Memory B cell (primary cell): ENCODE measurements around the gene MCU.

Experiments
- ATAC-seq: fragments of 150-1000 bp; cut with Tn5 transposase; 2 replicates; pipeline ENCODE4 v1.10.0; 2021; ENCODE audit warnings: low read depth, mild to moderate bottlenecking, moderate library complexity
- DNase-seq, 2 donors: peaks; one replicate each; pipeline ENCODE4 v3.0.0; 2022; ENCODE audit warnings: low spot score in 2 of 2
- H3K27ac Mint-ChIP-seq: one replicate; pipeline ENCODE4 v1.8.0; 2022; ENCODE audit warnings: mild to moderate bottlenecking, moderate library complexity, mixed read lengths
- H3K27me3 Mint-ChIP-seq: one replicate; pipeline ENCODE4 v1.8.0; 2022; ENCODE audit warnings: mixed read lengths
- H3K36me3 Mint-ChIP-seq: one replicate; pipeline ENCODE4 v1.8.0; 2022; ENCODE audit warnings: mild to moderate bottlenecking, mixed read lengths
- H3K4me1 Mint-ChIP-seq: one replicate; pipeline ENCODE4 v1.8.0; 2022; ENCODE audit warnings: mixed read lengths
- H3K4me3 Mint-ChIP-seq: one replicate; pipeline ENCODE4 v1.8.0; 2022; ENCODE audit warnings: mild to moderate bottlenecking, moderate library complexity, mixed read lengths
- H3K9me3 Mint-ChIP-seq: one replicate; pipeline ENCODE4 v1.8.0; 2022; ENCODE audit warnings: mixed read lengths

The MCU gene

GRCh38 chr10:72779874-72780273 lies 87.9 kb downstream of the MCU start:
- peaks cover 5% of the 10 kb centered on the region for H3K4me1 Mint-ChIP-seq
- H3K27ac Mint-ChIP-seq = no peak overlapping the region
- DNase-seq (no peak), ATAC-seq (no peak)
- H3K4me3 Mint-ChIP-seq = no peak overlapping the region
- H3K9me3 Mint-ChIP-seq = peaks cover 4% of the 10 kb centered on the region
- H3K27me3 Mint-ChIP-seq = no peaks in the 10 kb centered on the region
- H3K36me3 Mint-ChIP-seq = peaks cover 6% of the 10 kb centered on the region

DNA sequence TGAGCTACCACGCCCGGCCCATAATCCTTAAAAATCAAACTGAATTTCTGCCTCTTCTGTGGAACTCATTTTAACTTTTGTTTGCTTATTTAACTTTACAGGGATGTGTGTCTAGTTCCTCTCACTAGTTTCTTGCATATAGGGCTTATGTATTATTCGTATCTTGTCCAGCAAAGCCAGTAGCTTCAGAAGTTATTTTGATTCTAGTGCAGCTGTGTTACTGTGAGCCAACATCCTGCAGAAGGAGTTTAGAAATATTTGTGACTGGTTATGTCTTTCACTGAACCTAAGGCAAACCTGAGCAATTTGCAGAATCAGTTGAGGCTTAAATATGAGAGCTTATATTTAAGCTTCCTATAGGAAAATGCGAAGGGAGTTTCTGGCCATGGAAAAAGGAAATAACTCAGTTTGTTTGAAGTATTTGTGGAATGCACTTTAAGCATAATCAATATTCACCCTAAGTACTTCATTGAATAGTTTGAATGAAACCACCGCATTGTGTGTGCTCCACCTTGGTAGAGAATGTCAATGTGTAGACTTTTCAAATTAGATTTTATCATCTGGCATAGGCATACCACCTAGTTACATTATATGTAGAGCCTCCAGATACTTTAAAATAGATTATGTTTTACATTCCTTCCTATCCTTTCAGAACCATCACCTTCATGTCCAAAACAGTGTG lies 90.8 kb downstream of the MCU start:
- H3K4me3 Mint-ChIP-seq = no peak overlapping the region
- no peaks in the 10 kb centered on the region for H3K27me3 Mint-ChIP-seq
- H3K27ac Mint-ChIP-seq = no peak overlapping the region
- no peak for DNase-seq
- H3K36me3 Mint-ChIP-seq = no peaks in the 10 kb centered on the region
- no peaks in the 10 kb centered on the region for H3K9me3 Mint-ChIP-seq
- no peak for ATAC-seq
- H3K4me1 Mint-ChIP-seq = peaks cover 7% of the 10 kb centered on the region

DNA sequence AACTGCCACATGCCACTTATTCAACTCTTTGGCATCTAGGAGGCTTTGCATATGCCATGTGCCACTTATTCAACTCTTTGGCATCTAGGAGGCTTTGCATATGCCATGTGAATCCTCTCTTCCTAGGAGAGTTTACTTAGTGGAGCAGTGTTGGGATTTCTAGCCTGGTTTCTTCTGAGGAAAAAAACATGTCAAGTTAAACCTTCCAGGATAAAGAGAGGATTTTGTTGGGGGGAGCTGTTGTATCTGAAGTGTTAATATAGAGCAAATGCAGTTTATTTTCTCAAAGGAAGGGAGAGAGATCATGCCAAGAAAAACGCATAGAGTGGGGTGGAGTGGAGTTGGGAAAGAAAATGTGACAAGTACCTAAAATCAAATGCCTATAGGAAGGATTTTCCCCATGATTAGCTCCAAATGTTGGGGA lies 91.5 kb downstream of the MCU start:
- ATAC-seq = no peak

DNA sequence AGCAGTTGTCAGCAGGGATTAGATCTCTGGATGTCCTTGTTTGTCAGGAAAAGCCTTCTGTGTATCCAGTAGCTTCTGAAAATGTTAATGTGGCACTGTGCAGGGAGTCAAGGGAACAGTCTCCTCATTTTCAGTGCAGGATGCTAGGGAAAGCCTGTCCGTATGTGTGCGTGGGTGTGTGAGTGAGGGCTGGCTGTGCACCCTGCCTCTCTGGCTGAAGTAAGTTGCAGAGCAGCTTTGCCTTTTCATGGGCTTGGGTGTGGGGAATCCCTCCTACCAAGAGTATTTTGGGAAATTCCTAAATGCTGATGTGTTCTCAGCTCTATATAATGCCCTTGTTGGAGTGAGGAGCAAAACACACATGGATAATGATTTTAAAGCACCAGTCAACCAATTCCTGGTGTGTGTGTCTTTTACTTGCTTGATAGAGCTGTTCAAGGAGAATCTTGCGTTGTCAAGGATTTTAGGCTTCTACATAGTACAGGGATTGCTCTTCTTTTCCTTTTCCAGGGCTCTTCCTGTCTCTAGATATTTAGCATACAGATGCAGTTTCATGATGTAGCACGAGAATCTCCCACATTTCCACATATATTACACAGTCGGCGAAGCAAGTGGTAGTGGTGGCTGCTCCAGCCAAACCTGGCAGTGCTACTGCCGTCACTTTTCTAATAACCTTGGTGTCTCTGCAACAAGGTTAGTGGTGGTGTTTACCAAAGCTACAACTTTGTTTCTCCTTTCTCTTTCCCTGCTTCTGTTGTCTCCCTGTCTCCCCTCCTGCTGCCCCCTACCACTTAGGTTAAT lies 92.8 kb downstream of the MCU start:
- no peak overlapping the region for H3K4me3 Mint-ChIP-seq
- H3K36me3 Mint-ChIP-seq = no peaks in the 10 kb centered on the region
- ATAC-seq (no peak), DNase-seq (no peak)
- no peak overlapping the region for H3K27ac Mint-ChIP-seq
- H3K4me1 Mint-ChIP-seq = peaks cover 13% of the 10 kb centered on the region
- H3K9me3 Mint-ChIP-seq = no peaks in the 10 kb centered on the region
- H3K27me3 Mint-ChIP-seq = no peaks in the 10 kb centered on the region

More for the DNA sequence above, 91.5 kb downstream of the MCU start:
- no peaks in the 10 kb centered on the region for H3K27me3 Mint-ChIP-seq
- no peak overlapping the region for H3K4me3 Mint-ChIP-seq
- no peaks in the 10 kb centered on the region for H3K36me3 Mint-ChIP-seq
- peaks cover 7% of the 10 kb centered on the region for H3K4me1 Mint-ChIP-seq
- no peak overlapping the region for H3K27ac Mint-ChIP-seq
- no peak for DNase-seq
- H3K9me3 Mint-ChIP-seq = no peaks in the 10 kb centered on the region

DNA sequence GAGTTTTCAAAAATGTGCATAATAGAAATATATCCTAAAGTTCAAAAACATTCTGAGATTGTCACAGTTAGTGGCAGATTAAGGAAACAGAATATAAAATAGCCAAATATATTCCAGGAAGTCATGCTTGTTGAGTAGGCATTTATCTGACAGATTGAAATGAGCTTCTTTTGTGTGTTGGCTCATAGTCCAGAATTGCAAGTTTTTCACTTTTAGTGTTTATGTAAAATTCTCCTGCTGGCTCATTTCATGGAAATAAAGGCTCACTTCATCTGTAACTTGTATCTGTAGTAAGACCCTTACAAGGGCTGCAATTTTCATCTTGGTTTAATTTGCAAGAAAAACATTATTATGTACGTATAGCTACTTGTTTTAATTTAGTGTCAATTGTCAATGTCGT lies 93.5 kb downstream of the MCU start:
- Mint-ChIP-seq H3K27ac (no peak overlapping the region), H3K9me3 (no peaks in the 10 kb centered on the region), H3K36me3 (no peaks in the 10 kb centered on the region), H3K4me3 (no peak overlapping the region), H3K27me3 (no peaks in the 10 kb centered on the region), H3K4me1 (peaks cover 13% of the 10 kb centered on the region)
- ATAC-seq (no peak), DNase-seq (no peak)

DNA sequence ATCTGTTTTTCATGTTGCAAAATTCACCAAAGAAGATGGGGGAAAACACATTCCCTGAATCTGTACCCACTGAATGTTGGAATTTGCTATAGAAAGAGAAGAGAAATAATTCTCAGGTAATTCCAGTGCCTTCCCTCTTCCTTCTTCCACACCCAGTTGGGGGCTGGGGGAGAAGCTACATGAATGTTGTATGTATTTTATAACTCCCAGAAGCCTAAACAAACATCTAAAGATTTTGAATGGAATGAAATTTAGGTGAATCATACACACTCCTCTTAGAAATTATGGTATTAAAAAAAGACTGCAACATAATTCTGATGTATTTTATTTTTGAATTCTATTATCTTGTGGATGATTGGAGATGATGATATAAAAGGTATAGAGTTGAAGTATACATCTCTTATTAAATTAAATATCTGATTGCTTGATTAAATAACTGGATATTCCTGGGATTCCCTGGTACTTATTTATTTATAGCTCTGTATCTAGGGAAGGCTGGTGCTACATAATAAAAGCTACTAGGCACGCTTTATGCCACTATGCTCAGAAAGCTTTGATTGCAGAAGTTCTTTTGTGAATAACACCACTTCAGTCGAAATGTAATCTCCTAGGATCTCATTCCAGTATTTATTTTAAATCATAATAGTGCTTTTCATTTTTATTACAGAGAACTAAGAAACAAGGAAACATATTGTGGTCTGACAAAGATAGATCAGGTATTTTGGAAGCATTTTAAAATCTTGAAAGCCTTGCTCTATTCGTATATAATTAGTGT lies 98.5 kb downstream of the MCU start:
- ATAC-seq (no peak), DNase-seq (no peak)
- Mint-ChIP-seq H3K27ac (no peak overlapping the region), H3K4me1 (peaks cover 8% of the 10 kb centered on the region), H3K36me3 (no peaks in the 10 kb centered on the region), H3K9me3 (no peaks in the 10 kb centered on the region), H3K4me3 (no peak overlapping the region), H3K27me3 (no peaks in the 10 kb centered on the region)

DNA sequence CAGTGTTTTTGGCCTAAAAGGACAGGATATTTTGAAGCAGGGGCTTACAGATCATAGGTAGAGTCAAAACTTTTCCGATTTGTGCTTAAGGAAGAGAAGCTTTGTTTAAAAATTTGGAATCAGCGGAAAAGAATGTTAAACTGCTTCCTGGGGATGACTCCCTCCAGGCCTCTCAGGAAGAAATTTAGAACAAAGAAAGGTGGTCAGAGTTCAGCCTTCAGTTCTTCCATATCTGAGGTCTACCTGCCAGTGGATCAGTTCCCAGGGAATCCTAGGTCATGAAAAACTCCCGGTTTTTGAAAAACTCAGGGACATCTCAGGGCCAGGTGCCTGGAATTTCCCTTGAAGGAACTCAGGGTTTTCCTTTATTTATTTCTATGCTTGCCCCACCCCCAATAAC lies 100.3 kb downstream of the MCU start:
- H3K27ac Mint-ChIP-seq = no peak overlapping the region
- DNase-seq (no peak), ATAC-seq (no peak)
- H3K27me3 Mint-ChIP-seq = no peaks in the 10 kb centered on the region
- H3K4me1 Mint-ChIP-seq = peaks cover 8% of the 10 kb centered on the region
- H3K36me3 Mint-ChIP-seq = no peaks in the 10 kb centered on the region
- H3K9me3 Mint-ChIP-seq = no peaks in the 10 kb centered on the region
- H3K4me3 Mint-ChIP-seq = no peak overlapping the region

GRCh38 chr10:72793752-72794151 lies 101.8 kb downstream of the MCU start:
- H3K4me3 Mint-ChIP-seq = no peak overlapping the region
- no peaks in the 10 kb centered on the region for H3K9me3 Mint-ChIP-seq
- H3K27ac Mint-ChIP-seq = no peak overlapping the region
- H3K27me3 Mint-ChIP-seq = no peaks in the 10 kb centered on the region
- no peak for DNase-seq
- H3K36me3 Mint-ChIP-seq = no peaks in the 10 kb centered on the region
- no peak for ATAC-seq
- peaks cover 8% of the 10 kb centered on the region for H3K4me1 Mint-ChIP-seq

DNA sequence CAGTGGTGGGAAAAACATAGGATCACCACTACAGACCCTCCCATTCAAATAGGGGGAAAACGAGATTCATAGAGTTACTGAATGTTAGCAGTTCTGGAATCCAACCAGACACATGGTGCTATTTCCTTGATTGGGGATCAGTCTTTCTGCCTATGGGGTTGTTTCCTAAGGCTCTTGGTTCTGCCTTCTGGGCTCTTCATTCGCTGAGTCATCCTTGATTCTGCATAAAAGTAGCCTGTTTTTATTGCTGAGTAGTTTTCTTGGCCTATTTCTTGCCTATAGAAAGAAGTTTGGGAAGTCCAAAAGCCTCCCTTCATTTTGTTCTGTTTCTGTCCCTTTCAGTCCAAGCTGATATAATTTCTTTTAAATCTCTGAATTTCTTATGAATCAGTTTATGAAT lies 102.3 kb downstream of the MCU start:
- H3K9me3 Mint-ChIP-seq = no peaks in the 10 kb centered on the region
- H3K4me1 Mint-ChIP-seq = peaks cover 6% of the 10 kb centered on the region

DNA sequence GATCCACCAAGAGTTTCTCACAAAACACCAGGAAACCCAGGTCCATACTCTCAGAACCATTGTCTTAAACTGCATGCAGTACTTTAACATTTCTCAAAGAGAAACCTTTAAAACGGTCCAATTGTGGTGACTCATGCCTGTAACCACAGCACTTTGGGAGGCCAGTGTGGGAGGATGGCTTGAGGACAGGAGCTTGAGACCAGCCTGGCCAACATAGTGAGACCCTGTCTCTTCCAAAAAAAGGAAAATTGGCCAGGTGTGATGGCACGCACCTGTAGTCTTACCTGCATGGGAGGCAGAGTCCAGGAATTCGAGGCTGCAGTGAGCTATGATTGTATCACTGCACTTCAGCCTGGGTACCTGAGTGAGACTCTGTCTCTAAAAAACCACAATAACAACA lies 104.1 kb downstream of the MCU start:
- Mint-ChIP-seq H3K4me3 (no peak overlapping the region), H3K36me3 (no peaks in the 10 kb centered on the region), H3K9me3 (no peaks in the 10 kb centered on the region), H3K27me3 (no peaks in the 10 kb centered on the region), H3K4me1 (peaks cover 2% of the 10 kb centered on the region), H3K27ac (no peak overlapping the region)
- DNase-seq (no peak), ATAC-seq (no peak)

More for the DNA sequence above, 102.3 kb downstream of the MCU start:
- Mint-ChIP-seq H3K36me3 (no peaks in the 10 kb centered on the region), H3K4me3 (no peak overlapping the region), H3K27me3 (no peaks in the 10 kb centered on the region), H3K27ac (no peak overlapping the region)
- DNase-seq (no peak), ATAC-seq (no peak)

GRCh38 chr10:72796538-72796937 lies 104.6 kb downstream of the MCU start:
- Mint-ChIP-seq H3K9me3 (no peaks in the 10 kb centered on the region), H3K27me3 (no peaks in the 10 kb centered on the region), H3K4me3 (no peak overlapping the region), H3K4me1 (peaks cover 2% of the 10 kb centered on the region), H3K27ac (no peak overlapping the region), H3K36me3 (no peaks in the 10 kb centered on the region)
- DNase-seq (no peak), ATAC-seq (no peak)

DNA sequence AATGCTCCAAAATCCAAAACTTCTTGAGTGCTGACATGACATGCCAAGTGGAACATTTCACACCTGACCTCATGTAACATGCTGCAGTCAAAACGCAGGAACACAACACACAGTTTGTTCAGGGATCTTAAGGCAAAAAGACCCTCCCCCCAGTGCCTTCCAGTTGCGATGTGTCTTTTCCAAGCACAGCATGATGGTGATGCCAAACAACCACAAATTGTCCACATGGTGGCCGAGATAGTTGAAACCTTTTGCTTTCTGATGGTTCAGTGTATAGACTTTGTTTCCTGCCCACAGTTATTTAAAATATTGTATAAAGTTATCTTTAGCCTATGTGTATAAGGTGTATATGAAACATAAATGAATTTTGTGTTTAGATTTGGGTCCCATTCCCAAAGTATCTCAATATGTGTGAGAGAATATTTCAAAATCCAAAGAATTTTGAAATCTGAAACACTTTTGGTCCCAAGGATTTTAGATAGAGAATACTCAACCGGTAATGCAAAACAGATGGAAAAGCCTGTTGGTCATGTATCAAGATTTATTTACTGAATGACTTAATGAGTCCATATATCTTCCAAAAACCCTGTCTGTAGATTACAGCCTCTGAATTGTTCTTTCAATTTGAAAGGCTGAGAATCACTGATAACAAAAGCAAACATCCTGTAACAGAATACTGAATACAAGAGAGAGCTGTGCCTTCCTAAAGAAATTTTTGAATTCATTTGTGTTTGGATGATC lies 108.2 kb downstream of the MCU start:
- H3K4me3 Mint-ChIP-seq = no peak overlapping the region
- no peaks in the 10 kb centered on the region for H3K27me3 Mint-ChIP-seq
- peaks cover 3% of the 10 kb centered on the region for H3K36me3 Mint-ChIP-seq
- peaks cover 2% of the 10 kb centered on the region for H3K4me1 Mint-ChIP-seq
- ATAC-seq (no peak), DNase-seq (no peak)
- no peaks in the 10 kb centered on the region for H3K9me3 Mint-ChIP-seq
- no peak overlapping the region for H3K27ac Mint-ChIP-seq

GRCh38 chr10:72800741-72801092 lies 108.8 kb downstream of the MCU start:
- Mint-ChIP-seq H3K36me3 (peaks cover 3% of the 10 kb centered on the region), H3K9me3 (no peaks in the 10 kb centered on the region), H3K4me3 (no peak overlapping the region), H3K4me1 (peaks cover 2% of the 10 kb centered on the region), H3K27me3 (no peaks in the 10 kb centered on the region), H3K27ac (no peak overlapping the region)
- ATAC-seq (no peak), DNase-seq (no peak)
